IMR-90 (cell line): ENCODE results near the gene ARSB. TPM values are rescaled to one million over a fixed set of nuclear protein-coding genes. Genes with fewer than 3 reads are reported as not detected.

Experiments used
- ATAC-seq: fragments of 200-7000 bp; cut with Tn5 transposase; 2 replicates; pipeline ENCODE4 v1.9.1; 2020; ENCODE audit warnings: low read depth, mild to moderate bottlenecking, moderate library complexity
- BruUV-seq: library from RNA; stranded (reverse); fragments of 400-500 nt; replicated peaks from 2 replicates; lab custom pipeline; 2021; lab: Mats Ljungman, UMichigan
- CTCF ChIA-PET: fragments of 300-600 bp; formaldehyde crosslinking; extraction: SDS; loops from one replicate; lab custom pipeline; 2021; ENCODE audit warnings: antibody characterized with exemption; lab: Yijun Ruan, JAX
- POLR2A ChIA-PET: fragments of 300-600 bp; sonication (Branson Sonifier 250); formaldehyde crosslinking; loops from one replicate; lab custom pipeline; 2022; ENCODE audit warnings: antibody characterized with exemption; ENCODE audit not compliant: unreplicated experiment; lab: Charles Lee
- DNase-seq: peaks from one replicate; pipeline ENCODE4 v3.0.0; 2013
- H2AFZ ChIP-seq: replicated peaks from 2 replicates; pipeline ENCODE3; 2013; ENCODE audit warnings: low read length, mild to moderate bottlenecking; ENCODE audit not compliant: poor library complexity
- H2AK5ac ChIP-seq: 2 replicates; pipeline ENCODE4 v1.6.1; 2013; ENCODE audit warnings: low read depth, low read length, inconsistent platforms
- H2AK9ac ChIP-seq: replicated peaks from 2 replicates; pipeline ENCODE3; 2013; ENCODE audit warnings: mild to moderate bottlenecking, low read depth, low read length, moderate library complexity; ENCODE audit not compliant: poor library complexity
- H2BK120ac ChIP-seq: 2 replicates; pipeline ENCODE4 v1.6.1; 2013; ENCODE audit warnings: low read depth, low read length, inconsistent platforms
- H2BK15ac ChIP-seq: 3 replicates; pipeline ENCODE4 v1.6.1; 2013; ENCODE audit warnings: low read depth, low read length, inconsistent platforms
- H2BK20ac ChIP-seq: 2 replicates; pipeline ENCODE4 v1.6.1; 2013; ENCODE audit warnings: low read depth, mild to moderate bottlenecking, inconsistent platforms, low read length, moderate library complexity
- H2BK5ac ChIP-seq: 2 replicates; pipeline ENCODE4 v1.6.1; 2013; ENCODE audit warnings: mild to moderate bottlenecking, low read depth, low read length, inconsistent platforms; ENCODE audit not compliant: poor library complexity, severe bottlenecking
- H3K14ac ChIP-seq: replicated peaks from 2 replicates; pipeline ENCODE4 v1.6.1; 2013; ENCODE audit warnings: low read depth, low read length, inconsistent platforms
- H3K18ac ChIP-seq: 2 replicates; pipeline ENCODE4 v1.6.1; 2013; ENCODE audit warnings: low read depth, low read length, control low read depth
- H3K23ac ChIP-seq: 2 replicates; pipeline ENCODE4 v1.6.1; 2013; ENCODE audit warnings: low read depth, low read length, inconsistent platforms
- H3K27ac ChIP-seq: 2 replicates; pipeline ENCODE4 v1.5.1; 2013; ENCODE audit warnings: mild to moderate bottlenecking, control low read depth, low read length; ENCODE audit not compliant: insufficient read depth
- H3K27me3 ChIP-seq: 2 replicates; pipeline ENCODE4 v1.6.1; 2013; ENCODE audit warnings: low read length; ENCODE audit not compliant: control insufficient read depth, insufficient read depth
- H3K36me3 ChIP-seq: 2 replicates; pipeline ENCODE4 v1.6.1; 2013; ENCODE audit warnings: low read length, mixed read lengths; ENCODE audit not compliant: control insufficient read depth, insufficient read depth
- H3K4ac ChIP-seq: 2 replicates; pipeline ENCODE4 v1.6.1; 2013; ENCODE audit warnings: low read depth, low read length, inconsistent platforms
- H3K4me1 ChIP-seq: 2 replicates; pipeline ENCODE4 v1.6.1; 2013; ENCODE audit warnings: low read length, mixed read lengths; ENCODE audit not compliant: control insufficient read depth, insufficient read depth
- H3K4me2 ChIP-seq: 2 replicates; pipeline ENCODE4 v1.6.1; 2013; ENCODE audit warnings: low read depth, mild to moderate bottlenecking, control low read depth, low read length, moderate library complexity
- H3K4me3 ChIP-seq: 2 replicates; pipeline ENCODE4 v1.5.1; 2013; ENCODE audit warnings: low read depth, mild to moderate bottlenecking, control low read depth, low read length, moderate library complexity; ENCODE audit not compliant: insufficient read depth
- H3K56ac ChIP-seq: 2 replicates; pipeline ENCODE4 v1.6.1; 2013; ENCODE audit warnings: low read length, inconsistent platforms; ENCODE audit not compliant: insufficient read depth; ENCODE audit errors: extremely low read depth
- H3K79me1 ChIP-seq, 2 experiments: 2 replicates each; pipeline ENCODE4 v1.6.1; 2013; ENCODE audit warnings: low read length in 2 of 2, inconsistent platforms in 1 of 2, low read depth in 1 of 2
- H3K9ac ChIP-seq: 2 replicates; pipeline ENCODE4 v1.6.1; 2013; ENCODE audit warnings: low read depth, low read length, control low read depth
- H3K9me1 ChIP-seq: 2 replicates; pipeline ENCODE4 v1.6.1; 2013; ENCODE audit warnings: low read length, inconsistent platforms; ENCODE audit not compliant: insufficient read depth
- H3K9me3 ChIP-seq: 2 replicates; pipeline ENCODE4 v1.6.1; 2013; ENCODE audit warnings: low read length; ENCODE audit not compliant: control insufficient read depth, insufficient read depth
- H4K20me1 ChIP-seq: 2 replicates; pipeline ENCODE4 v1.6.1; 2013; ENCODE audit warnings: low read length, inconsistent platforms; ENCODE audit not compliant: insufficient read depth
- H4K5ac ChIP-seq: 2 replicates; pipeline ENCODE4 v1.6.1; 2013; ENCODE audit warnings: mild to moderate bottlenecking, low read depth, low read length, control low read depth
- H4K8ac ChIP-seq, 2 experiments: 2 replicates each; pipeline ENCODE4 v1.6.1; 2013; ENCODE audit warnings: low read depth in 2 of 2, low read length in 2 of 2, control low read depth in 1 of 2, inconsistent platforms in 1 of 2
- H4K91ac ChIP-seq: 2 replicates; pipeline ENCODE4 v1.6.1; 2013; ENCODE audit warnings: low read depth, low read length, inconsistent platforms; ENCODE audit not compliant: insufficient read depth
- MXI1 ChIP-seq: IDR thresholded peaks from 2 replicates; pipeline ENCODE4 v1.6.1; 2012; ENCODE audit warnings: low read depth, mild to moderate bottlenecking, low read length, moderate library complexity, borderline replicate concordance
- POLR2A ChIP-seq: IDR thresholded peaks from 2 replicates; pipeline ENCODE4 v1.6.1; 2012; ENCODE audit warnings: mild to moderate bottlenecking, low read depth, low read length
- SMC3 ChIP-seq: fragments of 150-350 bp; IDR thresholded peaks from 2 replicates; pipeline ENCODE4 v1.6.1; 2016; ENCODE audit warnings: low read depth, mild to moderate bottlenecking, antibody characterized with exemption, low read length, moderate library complexity
- WGBS, 2 experiments: methylation state at CpG; one replicate each; pipeline versions ENCODE4 v1.1.5 to v1.1.7; 2013; ENCODE audit warnings: missing lambda C conversion rate in 2 of 2; ENCODE audit not compliant: insufficient read length in 1 of 2; ENCODE audit errors: extremely low coverage in 2 of 2; 5-methylcytosine and 5-hydroxymethylcytosine counted together
- dilution Hi-C: fragments of 300-500 bp; cut with HindIII; formaldehyde crosslinking; loops from one replicate; pipeline ENCODE4 v1.14.3; 2018; ENCODE audit warnings: low sequenced_read_pairs; ENCODE audit not compliant: unreplicated experiment
- in situ Hi-C: fragments of 300-500 bp; cut with MboI; formaldehyde crosslinking; loops from 3 replicates; pipeline ENCODE4 v1.14.3; 2019; ENCODE audit warnings: low sequenced_read_pairs, inconsistent platforms, mixed read lengths
- intact Hi-C: fragments of 100-400 bp; cut with micrococcal nuclease; formaldehyde crosslinking; loops from 2 replicates; pipeline ENCODE4 v1.10.0; 2022
- polyA plus RNA-seq, 3 experiments: library from polyadenylated mRNA; depleted of rRNA; stranded (reverse); fragments of >200 nt; gene quantifications; 2 replicates each; pipeline ENCODE4 v1.2.3, GENCODE V29; 2012; ENCODE audit warnings: low replicate concordance in 1 of 3
- total RNA-seq: library from RNA; depleted of rRNA; stranded (reverse); fragments of >200 nt; gene quantifications from 2 replicates; pipeline ENCODE4 v1.2.3, GENCODE V29; 2012
- TF ChIP-seq, protein P1 (sequence below): fragments of 150-350 bp; IDR thresholded peaks from 2 replicates; pipeline ENCODE4 v1.6.1; 2017; ENCODE audit warnings: mild to moderate bottlenecking, antibody characterized with exemption, low read length, low read depth

The ARSB gene
- total and polyA plus RNA-seq, 2 of the 4 experiments (the other 2 are of a cell fraction) = 16.0 to 16.3 TPM

DNA sequence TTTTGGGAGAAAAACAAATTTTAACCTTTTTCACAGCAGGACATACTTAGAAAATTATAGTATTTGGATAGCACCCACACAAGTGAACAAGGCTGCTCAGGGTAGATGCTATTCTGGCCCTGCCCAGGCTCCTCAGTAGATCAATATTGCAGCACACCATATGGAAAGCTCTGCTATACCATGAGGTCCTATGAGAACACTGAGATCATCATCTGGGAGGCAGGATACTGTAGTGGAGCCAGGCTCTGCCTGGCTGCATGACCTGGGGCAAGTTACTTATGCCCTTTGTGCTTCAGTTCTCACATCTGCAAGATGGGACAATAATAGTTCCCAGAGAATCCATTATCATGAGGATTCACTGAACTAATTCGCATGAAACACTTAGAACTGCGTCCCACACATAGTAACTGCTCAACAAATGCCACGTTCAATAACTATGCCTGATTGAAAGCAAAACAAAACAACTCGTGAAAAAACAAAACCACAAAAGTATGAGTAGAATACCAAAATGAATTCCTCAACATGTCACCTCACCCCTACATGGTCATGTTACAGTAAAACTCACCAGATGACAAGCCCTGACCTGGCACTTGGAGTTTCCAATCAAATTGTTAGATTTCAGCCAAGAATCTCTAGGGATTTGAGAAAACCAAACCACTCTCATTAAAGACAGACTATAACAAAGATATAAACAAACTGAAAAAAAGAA lies 31.9 kb downstream of the ARSB start:
- Histone ChIP-seq H3K27ac (no peak overlapping the region), H2BK120ac (no peak overlapping the region), H3K4ac (no peak overlapping the region), H2BK5ac (no peak overlapping the region), H3K79me1 (no peaks in the 10 kb centered on the region), H2AK5ac (no peak overlapping the region), H3K9ac (no peak overlapping the region), H4K8ac (no peak overlapping the region), H2BK20ac (no peak overlapping the region), H3K23ac (no peak overlapping the region), H3K9me3 (no peaks in the 10 kb centered on the region), H3K4me3 (no peak overlapping the region), H2AFZ (no peak overlapping the region), H3K18ac (no peak overlapping the region), H3K14ac (no peak overlapping the region), H2AK9ac (no peak overlapping the region), H2BK15ac (no peak overlapping the region), H3K56ac (no peak overlapping the region), H3K27me3 (no peaks in the 10 kb centered on the region), H4K5ac (no peak overlapping the region), H3K9me1 (no peaks in the 10 kb centered on the region; the same call in 1 of the 2 replicates), H3K4me2 (no peak overlapping the region), H4K91ac (no peak overlapping the region), H4K20me1 (no peaks in the 10 kb centered on the region), H3K4me1 (peaks cover 6% of the 10 kb centered on the region; the same call in 1 of the 2 replicates), H3K36me3 (no peaks in the 10 kb centered on the region)
- TF ChIP-seq MXI1 (no peak), POLR2A (no peak), SMC3 (no peak)
- TF ChIP-seq, protein P1, sequence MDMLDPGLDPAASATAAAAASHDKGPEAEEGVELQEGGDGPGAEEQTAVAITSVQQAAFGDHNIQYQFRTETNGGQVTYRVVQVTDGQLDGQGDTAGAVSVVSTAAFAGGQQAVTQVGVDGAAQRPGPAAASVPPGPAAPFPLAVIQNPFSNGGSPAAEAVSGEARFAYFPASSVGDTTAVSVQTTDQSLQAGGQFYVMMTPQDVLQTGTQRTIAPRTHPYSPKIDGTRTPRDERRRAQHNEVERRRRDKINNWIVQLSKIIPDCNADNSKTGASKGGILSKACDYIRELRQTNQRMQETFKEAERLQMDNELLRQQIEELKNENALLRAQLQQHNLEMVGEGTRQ = no peak
- ChIA-PET CTCF (interaction anchor here (0.5 kb wide), 1 partner anchor 45 kb away, joined by 3 read pairs; no protein-coding TSS in a partner anchor), POLR2A (interaction anchor here (0.6 kb wide), 1 partner anchor 890 kb away, joined by 3 read pairs; no protein-coding TSS in a partner anchor)
- dilution Hi-C loops = no loop called here
- ATAC-seq = peak; percentile 37
- WGBS, 2 experiments = 100% methylated on average over 2 of the region's 4 CpGs; no CpG with 5 or more reads in 1 of the 2 experiments
- intact Hi-C loops = loop anchor here (5.0 to 10.0 kb wide), 2 partner anchors 51 to 318 kb away; no protein-coding TSS in a partner anchor
- no TSS peak for BruUV-seq
- DNase-seq = peak; percentile 19
- in situ Hi-C loops = loop anchor here (25.0 kb wide), 1 partner anchor 641 kb away; no protein-coding TSS in a partner anchor
